Medulla oblongata (tissue), 1 donor: ENCODE data around the gene PCNX4.

Source experiments
- DNase-seq: peaks from one replicate; pipeline ENCODE4 v3.0.0-alpha.2; 2015; ENCODE audit errors: extremely low spot score

Gene PCNX4

DNA sequence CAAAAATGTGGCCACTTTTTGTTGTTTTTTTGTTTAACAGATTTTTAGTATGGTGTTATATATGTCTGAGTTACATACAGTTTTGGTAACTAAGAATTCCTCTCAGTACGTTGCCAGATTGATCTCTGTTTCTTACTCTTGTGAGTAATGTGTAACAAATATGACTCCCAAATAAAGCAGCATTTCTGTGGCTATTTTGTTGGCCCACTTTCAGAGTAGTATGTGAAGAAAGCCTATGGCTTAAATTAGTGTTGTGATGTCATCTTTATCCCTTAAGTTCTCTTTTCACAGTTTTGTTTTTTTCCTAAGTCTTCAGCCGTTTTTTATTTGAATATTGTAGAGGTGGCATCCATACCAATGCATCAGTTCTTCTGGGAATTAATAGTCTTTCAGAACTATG, 10.7 kb downstream of the PCNX4 start:
- DNase-seq: no peak

DNA sequence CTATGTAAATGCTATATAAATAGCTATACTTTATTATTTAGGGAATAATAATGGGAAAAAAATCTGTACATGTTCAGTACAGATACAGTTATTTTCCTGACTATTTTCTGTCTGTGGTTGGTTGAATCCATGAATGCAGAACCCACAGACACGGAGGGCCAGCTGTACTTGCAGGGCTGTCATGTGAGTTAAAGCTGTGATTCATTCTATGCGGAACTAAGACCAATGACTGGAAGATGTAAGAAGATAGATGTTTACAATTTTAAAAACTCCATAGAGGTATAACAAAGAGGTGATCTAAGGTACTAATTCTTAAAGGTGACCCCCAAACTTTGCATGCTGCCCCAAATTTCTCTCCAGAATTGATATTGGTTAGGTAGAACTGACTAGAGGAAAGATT, 14.6 kb downstream of the PCNX4 start:
- peak; percentile 79 for DNase-seq

DNA sequence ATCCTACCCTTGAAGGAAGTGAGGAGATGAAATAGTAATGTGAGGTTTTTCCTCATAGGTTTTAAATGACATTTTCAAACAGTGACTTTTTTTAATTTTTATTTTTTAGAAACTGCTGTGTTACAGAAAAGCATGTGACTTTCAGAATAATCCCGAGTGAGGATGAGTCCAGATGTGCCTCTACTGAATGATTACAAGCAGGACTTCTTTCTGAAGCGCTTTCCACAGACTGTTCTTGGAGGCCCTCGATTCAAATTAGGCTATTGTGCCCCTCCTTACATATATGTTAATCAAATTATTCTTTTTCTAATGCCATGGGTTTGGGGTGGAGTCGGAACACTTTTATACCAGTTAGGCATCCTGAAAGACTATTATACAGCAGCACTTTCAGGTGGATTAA, 15.8 kb downstream of the PCNX4 start:
- no peak for DNase-seq

DNA sequence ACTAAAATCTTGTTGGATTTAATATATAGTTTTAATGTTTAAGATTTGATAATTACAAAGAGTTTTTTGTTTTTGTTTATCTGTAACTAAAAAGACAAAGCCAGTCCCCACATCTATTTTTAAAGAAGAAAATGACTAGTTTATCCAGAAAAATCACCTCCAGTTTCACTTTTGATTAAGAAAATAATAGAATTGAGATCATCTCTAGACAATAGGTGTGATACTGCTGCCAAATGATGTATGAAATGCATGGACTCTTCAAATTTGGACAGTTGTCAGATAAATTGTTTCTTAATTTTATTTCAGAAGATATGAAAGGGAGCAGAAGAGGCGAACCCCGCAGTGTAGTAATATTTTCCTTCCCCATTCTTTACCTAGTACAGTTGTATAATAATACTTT, 20.0 kb downstream of the PCNX4 start:
- DNase-seq: no peak

DNA sequence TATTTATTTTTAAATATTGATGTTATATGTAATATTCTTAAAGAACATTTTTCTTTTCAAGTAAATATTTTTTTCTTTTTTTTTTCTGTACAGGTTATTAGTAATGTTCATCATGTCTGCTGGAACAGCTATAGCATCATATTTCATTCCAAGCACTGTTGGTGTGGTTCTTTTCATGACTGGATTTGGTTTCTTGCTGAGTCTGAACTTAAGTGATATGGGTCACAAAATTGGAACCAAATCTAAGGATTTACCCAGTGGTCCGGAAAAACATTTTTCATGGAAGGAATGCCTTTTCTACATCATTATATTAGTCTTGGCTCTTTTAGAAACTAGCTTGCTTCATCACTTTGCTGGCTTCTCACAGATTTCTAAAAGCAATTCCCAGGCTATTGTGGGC, 23.2 kb downstream of the PCNX4 start:
- no peak for DNase-seq

DNA sequence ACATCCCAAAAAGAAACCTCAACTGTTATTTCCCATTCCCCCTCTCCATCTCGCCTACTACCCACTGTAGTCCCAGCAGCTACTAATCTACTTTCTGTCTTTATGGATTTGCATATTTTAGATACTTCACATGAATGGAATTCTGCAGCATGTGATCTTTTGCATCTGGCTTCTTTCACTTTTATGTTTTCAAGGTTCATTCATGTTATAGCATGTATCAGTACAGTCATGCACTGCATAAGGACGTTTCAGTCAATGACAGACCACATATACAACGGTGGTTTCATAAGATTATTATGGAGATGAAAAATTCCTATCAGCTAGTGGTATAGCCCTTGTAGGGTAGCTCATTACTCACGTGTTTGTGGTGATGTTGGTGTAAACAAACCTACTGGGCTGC, 24.5 kb downstream of the PCNX4 start:
- no peak for DNase-seq

DNA sequence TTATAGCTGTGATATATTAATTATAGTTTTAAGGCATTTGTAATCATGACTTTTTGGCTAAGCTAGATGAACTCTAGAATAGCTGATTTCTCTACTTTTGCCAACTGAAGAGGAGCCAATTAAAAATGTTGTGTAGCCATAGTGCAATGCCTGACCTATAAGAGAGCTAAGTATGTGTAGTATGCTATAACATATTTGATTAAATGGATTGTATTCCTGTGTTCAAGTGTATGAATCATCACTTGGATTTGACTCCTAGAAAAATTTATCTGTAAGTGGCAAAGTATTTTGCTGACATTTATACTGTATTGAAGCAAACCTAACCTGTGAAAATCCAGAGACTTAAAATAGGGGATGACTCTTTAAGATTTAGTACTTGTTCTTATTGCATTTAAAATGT, 34.2 kb downstream of the PCNX4 start:
- no peak for DNase-seq

DNA sequence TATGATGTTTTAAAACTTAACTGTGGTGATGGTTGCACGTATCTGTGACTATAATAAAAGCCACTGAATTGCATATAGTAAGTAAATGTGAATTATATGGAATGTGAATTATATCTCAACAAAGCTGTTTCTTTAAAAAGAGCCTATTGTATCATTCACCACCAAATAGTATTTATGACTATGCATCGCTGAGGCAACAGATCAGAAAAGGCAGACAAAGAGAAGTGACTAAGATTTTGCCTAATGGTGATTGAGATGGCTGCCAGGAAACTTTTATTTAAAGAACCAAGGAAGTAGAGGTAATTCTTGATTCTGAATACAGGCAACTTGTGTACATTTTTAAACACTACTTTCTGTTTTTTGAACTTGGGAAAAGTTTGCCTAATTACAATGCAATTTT, 41.8 kb downstream of the PCNX4 start:
- DNase-seq: no peak

DNA sequence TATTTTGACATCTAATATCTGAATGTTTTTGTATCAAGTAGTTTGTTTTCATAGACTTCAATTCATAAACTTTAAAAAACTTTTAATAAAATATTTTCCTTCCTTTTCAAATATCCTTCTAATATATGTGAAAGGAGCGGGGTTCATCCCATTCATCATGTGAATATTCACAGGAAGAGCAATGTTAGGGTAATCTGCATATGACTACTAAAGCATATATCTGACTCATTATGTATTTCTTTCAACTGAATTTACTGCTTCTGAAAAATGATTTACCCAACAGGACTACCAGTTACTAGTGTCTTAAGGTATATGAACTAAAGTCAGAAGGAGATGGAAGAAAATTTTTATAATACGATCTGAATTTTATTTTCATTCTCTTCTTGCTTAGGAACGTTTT, 43.0 kb downstream of the PCNX4 start:
- no peak for DNase-seq

DNA sequence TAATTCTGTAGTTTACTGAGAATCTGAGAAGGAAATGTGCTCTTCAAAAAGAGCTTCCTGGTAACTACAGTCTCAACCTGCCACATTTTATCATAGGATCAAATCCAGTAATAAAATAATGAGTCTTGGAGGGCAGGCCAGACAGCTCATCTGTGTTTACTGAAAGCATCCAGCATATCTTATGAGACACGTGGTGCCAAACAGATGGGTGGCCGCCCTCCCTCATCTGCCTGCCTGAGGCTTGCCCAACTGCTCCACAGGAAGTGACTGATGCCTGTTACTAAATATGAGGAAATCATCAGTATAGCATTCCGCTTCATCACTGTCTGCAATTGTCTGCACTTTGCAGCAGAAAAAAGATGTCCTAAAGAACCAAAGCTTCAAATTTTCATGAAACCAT, 60.0 kb downstream of the PCNX4 start:
- peak; percentile 76 for DNase-seq

DNA sequence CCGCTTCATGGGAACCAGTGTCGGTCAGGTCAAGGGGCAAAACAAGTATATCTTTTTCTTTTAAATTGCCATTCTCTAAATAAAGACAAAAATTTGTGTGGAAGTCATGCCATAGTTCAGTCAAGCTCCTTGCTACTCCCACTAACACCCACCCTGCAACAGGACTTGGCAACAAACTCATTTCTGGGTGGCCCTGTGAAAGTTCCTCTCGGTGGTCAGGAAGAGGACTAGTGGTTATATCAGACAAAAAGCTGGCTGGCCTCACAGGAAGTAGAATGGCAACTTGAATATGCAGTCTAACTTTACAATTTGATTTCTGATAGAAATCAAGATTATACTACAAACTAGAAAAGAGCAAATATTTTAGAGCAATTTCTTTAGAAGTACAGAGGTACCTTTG, 62.3 kb downstream of the PCNX4 start:
- DNase-seq: peak; percentile 29

DNA sequence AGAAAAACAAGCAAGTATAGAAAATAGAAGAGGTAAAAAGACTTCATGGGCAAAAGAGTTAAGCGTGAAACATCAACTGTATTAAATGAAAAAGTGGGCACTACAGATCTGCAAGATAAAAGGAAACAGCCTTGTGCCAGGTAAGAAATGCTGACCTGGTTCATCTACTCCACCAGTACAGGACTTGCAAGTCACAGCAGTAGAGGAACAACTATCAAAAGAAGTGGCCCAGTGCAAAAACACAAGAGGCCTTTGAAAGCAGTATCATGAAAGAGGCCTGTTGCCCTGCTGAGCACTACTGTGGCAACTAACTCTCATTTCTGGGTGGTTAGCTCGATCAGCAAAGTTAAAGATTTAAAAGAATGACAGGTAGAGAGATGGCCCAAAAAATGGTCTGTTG, 62.9 kb downstream of the PCNX4 start:
- peak; percentile 30 for DNase-seq

DNA sequence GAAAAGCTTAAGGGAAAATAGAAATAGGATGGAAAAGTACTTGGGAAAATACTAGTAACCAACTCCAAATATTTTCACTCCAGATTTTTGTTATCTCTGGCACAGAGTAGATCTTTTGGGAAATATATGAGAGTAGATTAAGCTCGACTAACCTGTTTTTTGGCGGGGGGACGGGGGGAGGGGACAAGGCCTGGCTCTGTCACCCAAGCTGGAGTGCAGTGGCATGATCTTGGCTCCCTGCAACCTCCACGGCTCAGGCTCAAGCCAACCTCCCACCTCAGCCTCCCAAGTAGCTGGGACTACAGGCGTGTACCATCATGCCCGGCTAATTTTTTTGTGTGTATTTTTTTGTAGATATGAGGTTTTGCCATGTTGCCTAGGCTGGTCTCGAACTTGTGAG, 68.7 kb downstream of the PCNX4 start:
- DNase-seq: no peak

DNA sequence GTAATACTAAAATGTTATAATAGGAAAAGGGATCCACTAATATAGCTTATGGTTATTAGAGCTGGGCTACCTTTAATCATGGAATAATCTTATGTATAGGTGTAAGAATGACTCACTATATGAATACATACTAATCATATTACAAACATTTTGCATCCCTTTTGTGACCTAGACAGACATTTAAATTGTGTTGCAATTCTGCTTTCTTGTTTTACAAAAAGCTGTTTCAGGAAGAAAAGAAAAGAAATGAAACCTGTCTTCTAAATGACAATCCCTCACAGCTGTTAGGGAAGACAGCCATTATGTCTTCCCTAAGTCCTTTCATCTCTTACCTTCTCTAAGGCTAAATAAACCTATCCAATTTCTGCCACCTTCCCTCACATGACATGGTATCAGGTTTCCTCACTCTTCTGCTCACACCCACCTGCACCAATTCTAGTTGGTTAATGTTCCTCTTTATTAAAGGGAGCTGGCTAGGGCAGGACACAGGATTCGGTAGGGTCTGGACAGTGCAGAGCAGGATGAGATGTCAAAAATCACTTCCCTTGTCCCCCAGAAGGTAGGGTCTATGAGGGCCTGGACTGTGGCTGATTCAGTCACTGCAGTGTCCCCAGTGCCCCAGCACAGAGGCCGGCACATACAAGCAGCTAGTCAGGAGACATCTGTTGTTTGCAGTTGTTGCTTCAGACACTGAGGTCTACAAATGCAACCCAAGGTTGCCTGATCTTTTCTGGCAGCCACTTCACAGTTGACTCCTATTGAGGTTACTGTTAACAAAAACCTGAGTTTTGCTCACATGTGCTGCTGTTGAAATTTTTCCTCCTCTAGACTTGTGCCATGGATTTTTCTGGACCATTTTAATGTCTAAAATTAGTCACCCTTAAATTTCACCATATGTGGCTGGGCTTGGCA, 69.7 kb downstream of the PCNX4 start:
- DNase-seq: no peak

DNA sequence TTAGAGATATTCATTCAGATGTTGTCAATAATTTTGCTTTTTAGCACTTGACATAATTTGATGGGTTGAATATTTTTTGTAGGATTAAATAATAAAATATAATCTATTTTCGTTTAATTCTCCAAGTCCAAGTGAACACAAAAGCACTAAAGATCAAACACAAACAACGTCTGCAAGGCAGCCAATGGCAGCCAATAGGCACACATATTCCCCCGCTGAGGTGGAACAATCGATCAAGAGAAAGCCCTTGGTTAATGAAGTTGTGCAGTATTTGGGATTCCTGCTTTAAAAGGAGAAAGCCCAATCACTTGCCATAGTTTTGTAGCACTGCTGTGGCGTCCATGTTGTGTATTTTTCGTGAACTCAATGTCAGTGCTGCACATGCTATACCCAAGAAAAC, 72.0 kb downstream of the PCNX4 start:
- DNase-seq: peak; percentile 38

DNA sequence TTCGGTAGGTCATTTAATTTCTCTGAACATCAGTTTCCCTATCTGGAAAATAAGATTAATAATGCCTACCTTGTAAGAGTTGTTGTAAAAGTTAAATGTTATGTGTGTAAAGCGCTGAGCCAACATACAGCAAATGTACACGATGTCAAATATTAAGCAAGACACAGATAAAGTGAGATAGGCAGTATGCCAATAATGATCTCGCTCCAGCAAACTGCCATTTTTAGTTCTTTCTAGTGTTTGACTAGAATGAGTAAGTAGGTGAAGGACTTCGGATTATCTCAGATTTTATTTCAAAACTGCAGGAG, 72.6 kb downstream of the PCNX4 start:
- DNase-seq: no peak

DNA sequence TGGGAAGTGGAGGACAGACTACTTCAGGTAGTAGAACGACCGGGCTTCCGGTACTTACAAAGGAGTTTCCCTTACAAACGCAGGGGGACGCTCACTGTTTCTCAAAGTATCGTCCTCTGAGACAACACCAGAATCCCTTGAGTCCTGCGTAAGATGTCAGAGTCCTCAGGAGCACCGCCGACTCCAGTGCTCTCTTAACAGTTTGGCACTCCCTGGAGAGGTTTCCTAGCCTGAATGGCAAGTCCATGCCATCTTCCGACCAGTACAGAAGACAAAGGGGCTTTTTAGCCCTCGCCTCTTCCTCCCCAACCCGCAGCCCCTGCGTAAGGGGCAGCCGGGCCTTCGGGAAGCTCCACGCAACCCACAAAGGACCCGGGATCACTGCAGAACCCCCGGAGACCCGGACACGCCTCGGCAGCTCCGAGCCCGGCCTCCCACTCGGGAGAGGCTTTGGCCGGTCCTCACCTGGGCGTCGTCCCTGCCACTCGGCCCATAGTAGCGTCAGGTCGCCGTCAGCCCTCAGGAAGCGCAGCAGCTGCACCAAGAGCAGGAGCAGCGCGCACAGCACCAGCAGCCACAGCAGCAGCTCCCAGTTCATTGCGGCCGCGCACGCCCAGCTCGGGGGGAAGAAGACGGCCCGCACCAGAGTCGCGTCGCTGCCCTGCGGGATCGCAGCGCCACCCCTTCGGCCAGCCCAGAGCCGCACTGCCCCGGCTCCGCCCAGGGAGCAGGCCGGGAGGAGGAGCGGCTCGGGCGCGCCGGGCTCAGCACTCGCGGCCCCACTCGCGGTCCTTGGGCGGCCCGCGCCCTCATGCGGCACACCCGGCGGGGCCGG, 73.2 kb downstream of the PCNX4 start, which contains the start of gene DHRS7:
TSS of gene DHRS7 (minus strand) at position 687 of the 835 bp plus-strand sequence. CDS start at position 598, 89 bp downstream.
- peak; percentile 94 for DNase-seq

DNA sequence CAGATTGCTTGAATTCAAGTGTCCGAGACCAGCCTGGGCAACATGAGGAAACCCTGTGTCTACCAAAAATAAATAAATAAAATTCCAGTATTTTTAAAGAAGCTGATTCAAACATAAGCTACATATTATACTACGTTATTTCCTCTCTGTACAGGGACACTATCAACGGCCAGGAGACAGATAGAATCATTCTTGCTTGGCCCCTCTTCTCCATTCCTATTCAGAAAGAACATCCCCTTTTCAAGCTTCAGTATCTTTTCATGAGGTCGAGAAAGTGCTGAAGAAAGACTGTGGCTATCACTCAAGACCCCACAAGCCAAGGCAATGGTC, 73.8 kb downstream of the PCNX4 start:
- no peak for DNase-seq

DNA sequence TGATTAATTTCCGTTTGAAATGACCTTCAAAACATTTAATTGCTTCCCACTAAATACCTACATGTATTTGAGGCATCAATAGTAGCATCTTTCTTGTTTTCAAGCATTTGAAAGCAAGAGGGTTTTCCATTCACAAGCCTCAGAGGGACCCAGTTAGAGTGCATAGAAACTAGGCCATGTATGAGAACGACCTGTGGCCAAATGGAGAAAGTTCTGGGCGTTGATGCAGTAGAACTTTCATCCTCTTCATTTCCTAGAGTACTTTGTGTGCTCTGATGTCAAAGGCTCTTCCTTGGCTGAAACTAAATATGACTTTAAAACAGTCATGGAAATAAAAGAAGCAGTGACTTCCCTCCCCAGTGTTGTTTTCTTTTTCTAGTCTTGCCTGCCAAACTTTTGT, 74.4 kb downstream of the PCNX4 start:
- DNase-seq: peak; percentile 58

DNA sequence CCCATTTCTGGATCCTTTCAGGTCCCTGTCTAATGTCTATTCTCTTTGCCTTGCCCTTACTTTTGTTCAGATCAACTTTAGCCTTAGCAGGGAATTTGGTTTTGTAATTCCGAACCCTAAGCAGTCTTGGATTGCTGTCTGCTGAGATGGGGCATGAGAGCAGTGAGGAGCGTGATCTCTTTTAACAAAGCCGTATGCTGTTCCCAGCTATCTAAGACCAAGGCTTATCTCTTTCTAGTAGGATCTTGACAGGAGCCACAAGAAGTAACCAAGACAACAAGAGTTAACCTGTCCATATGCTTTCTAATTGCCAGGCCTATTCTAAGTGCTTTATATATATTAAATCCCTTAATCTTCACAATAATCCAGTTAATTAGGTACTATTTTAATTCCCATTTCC, 78.0 kb downstream of the PCNX4 start:
- DNase-seq: no peak

DNA sequence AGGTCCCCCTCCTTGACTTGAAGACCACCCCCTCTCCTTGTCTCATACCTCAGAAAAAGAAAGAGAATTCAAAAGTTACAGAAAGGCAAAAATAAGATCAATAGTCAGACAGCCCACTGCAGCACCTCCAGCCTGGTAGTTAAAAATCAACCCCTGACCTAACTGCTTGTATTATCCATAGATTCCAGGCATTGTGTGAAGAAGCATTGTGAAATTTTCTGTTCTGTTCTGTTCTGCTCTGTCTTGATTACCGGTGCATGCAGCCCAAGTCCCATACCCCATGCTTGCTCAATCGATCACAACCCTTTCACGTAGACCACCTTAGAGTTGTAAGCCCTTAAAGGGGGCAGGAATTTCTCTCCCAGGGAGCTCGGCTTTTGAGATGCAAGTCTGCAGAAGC, 79.2 kb downstream of the PCNX4 start:
- no peak for DNase-seq

DNA sequence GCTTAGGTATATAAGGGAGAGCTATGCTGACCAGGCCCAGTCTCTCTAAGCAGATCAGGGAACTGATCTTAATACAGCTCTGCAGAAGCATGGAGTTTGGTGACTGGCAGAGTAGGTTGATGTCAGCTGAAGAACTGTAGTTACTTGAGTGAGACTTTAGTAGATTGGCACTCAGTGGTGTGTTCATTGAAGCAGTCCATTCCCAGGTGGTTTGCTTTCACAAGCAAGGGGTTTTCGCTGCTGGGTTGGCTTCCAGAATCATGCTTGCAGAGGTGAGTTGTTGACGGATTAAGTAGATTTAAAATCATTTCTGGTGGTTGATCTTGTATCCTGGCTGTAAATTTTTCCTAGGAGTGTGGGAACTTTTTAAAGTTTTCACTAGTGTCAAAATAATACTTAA, 80.0 kb downstream of the PCNX4 start:
- DNase-seq: no peak
